HL-60 (cell line): ENCODE measurements around the gene TSG101.

Source experiments
- CTCF ChIP-seq: IDR thresholded peaks from one replicate; pipeline ENCODE4 v1.5.1; 2011; ENCODE audit warnings: low read length, control low read depth, inconsistent platforms; ENCODE audit not compliant: insufficient read depth
- GABPA ChIP-seq: IDR thresholded peaks from 2 replicates; pipeline ENCODE4 v1.6.1; 2012; ENCODE audit warnings: low read depth
- POLR2AphosphoS5 ChIP-seq: IDR thresholded peaks from 2 replicates; pipeline ENCODE4 v1.6.1; 2012; ENCODE audit warnings: low read depth
- REST ChIP-seq: IDR thresholded peaks from 2 replicates; pipeline ENCODE4 v1.6.1; 2012; ENCODE audit warnings: low read depth; ENCODE audit not compliant: insufficient replicate concordance
- SPI1 ChIP-seq: IDR thresholded peaks from 2 replicates; pipeline ENCODE4 v1.6.1; 2012; ENCODE audit warnings: low read depth, mild to moderate bottlenecking, borderline replicate concordance

- TF ChIP-seq CTCF (no peak), GABPA (no peak), REST (no peak), POLR2AphosphoS5 (no peak), SPI1 (no peak)
Observed at GRCh38 chr11:18468961-18469360, 57.8 kb downstream of the TSG101 start.
